ENCODE data around the gene GALNT14.

The GALNT14 gene

DNA sequence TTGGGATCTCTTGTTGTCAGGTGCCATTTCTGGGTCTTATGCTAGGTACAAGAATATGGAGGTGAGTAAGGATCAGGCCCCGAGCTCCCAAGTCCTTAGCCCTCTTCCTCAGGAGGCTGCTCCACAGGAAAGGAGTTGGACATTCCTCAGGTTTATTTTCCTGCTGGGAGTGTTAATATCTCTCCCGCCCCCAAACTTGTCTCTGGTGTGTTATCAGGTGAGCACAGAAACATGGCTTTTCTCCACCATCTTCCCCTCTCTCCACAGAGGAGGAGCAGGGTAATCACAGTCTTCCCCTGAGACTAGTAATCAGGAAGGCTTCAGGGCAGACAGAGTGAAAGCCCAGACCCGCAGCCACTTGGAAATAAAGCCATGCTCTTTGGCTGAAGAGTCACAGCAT, 257.7 kb downstream of the GALNT14 start:
- DNase-seq: no peak

DNA sequence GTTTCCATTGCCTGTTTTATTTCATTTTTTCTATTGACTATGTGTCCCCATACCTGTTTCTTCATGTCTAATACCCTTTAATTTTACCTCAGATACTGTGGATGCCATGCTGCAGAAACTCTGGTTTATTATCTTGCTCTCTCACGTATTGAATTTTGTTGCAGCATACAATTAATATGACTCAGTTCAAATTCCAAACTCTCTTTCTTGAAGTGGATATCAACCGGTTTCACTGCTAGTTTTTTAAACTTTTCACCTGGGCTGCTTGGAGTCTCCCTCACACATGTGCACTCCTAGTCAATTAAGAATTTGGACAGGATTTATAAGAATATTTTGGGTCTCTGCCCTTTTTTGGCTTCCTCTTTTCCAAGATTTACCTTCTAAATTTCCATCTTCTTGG, 260.4 kb downstream of the GALNT14 start:
- no peak for DNase-seq

DNA sequence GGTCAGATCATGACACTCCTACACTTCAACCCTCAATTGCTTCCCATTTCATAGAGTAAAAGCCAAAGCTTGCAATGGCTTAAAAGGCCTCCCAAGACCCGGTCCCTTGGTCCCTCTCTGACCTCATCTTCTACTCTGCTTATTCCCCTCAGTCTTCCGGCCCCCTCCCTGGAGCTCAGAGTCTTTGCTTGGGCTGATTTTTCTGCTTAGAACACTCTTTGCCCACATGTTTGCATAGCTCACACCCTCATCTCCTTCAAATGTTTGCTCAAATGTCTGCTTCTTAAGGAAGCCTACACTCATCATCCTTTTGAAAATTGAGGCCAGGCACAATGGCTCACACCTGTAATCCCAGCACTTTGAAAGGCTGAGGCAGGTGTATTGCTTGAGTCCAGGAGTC, 265.4 kb downstream of the GALNT14 start:
- peak; percentile 72 for DNase-seq

DNA sequence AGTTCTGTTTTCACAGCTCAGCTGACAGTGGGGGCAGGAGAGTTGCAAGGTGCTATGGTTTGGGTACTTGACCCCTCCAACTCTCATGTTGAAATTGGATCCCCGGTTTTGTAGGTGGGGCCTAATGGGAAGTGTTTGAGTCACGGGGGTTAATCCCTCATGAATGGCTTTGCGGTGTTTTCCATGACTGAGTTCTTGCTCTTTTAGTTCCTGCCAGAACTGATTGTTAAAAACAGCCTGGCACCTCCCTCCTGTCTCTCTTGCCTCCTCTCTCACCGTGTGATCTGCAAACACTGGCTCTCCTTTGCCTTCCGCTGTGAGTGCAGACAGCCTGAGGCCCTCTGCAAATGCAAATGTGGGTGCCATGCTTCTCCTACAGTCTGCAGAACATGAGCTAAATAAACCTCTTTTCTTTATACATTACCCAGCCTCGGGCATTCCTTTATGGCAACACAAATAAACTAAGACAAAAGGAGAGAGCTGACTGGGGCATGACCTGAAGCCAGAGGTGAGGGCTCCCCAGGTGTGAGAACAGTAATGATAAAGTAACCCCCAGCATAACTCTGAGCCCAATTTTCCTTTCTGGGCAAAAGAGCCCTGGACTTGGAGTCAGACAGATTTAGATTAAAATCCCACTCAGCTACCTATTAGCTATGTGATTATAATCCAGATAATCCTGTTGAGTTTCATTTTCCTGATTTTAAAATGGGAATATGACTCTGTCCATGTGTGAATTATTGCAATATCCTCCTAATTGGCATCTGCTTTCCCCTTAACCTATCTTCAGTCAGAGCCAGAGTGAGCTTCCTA, 266.1 kb downstream of the GALNT14 start:
- DNase-seq: peak; percentile 95

DNA sequence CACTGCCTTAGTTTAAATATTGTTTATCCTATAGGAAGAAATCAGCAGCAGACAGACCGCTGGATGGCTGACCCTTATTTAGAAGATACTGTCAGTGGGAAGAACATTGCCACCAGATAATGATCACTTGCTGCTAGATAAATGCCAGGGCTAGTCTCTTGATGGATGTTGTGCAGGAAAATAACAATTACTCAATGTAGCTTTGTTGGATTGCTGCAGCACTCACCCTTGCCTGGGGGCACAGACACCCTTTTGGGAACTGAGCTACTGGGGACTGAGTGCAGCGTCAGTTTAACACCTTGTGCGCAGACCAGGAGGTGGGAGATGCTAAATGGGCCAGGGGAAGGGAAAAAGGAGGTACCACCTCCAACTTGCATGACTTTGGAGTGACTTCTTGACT, 266.8 kb downstream of the GALNT14 start:
- no peak for DNase-seq

DNA sequence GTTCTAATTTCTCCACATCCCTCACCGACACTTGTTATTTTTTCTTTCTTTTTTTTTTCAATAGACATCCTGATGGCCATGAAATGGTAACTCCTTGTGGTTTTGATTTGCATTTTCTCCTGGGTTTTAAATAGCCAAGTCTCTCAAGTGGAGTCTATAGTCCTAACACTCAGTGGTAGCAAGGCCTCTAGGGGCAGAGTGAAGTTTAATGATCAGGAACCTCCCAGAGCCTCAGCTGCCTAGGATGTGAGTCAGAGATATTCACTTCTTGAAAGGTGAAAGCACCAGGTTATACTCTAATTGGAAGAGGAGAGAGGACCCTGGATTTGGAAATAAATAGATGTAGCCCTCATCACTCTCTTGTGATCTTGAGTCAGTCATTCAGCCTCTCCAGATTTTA, 268.3 kb downstream of the GALNT14 start:
- no peak for DNase-seq

DNA sequence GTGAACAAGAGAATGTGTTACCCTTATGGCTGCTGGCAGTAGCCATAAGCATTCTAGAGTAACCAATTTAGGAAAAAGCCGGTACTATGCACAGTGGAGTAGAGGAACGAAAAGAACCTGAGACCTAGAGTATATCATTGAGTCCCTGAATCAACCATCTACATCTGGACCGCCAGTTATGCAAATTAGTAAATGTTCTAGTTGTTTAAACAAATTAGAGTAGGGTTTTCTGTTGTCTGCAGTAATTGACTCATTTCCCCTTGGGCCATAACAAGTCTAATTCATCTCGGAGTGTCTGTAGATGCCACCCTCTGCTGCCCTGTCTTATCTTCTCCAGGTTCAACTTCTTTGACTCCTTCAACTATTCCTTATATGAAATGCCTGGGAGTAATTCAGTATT, 270.9 kb downstream of the GALNT14 start:
- no peak for DNase-seq

DNA sequence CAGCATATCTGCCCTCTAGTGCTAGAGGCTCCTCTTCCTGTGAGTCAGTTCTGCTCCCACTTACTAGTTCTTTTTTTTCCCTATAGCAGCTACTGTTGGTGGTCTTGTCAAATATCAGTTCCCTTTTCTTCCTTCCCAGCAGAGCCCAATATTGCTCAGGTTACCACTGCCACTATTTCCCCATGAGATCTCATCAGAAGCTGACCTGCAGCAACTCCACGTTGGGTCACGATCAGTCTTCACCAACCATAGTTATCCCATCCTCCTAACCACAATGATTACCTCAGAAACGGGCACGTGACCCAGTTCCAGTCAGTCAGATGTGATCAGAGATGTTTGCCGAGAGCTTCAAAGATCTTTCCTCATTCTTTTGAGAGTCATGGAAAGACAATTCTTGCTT, 271.3 kb downstream of the GALNT14 start:
- no peak for DNase-seq

DNA sequence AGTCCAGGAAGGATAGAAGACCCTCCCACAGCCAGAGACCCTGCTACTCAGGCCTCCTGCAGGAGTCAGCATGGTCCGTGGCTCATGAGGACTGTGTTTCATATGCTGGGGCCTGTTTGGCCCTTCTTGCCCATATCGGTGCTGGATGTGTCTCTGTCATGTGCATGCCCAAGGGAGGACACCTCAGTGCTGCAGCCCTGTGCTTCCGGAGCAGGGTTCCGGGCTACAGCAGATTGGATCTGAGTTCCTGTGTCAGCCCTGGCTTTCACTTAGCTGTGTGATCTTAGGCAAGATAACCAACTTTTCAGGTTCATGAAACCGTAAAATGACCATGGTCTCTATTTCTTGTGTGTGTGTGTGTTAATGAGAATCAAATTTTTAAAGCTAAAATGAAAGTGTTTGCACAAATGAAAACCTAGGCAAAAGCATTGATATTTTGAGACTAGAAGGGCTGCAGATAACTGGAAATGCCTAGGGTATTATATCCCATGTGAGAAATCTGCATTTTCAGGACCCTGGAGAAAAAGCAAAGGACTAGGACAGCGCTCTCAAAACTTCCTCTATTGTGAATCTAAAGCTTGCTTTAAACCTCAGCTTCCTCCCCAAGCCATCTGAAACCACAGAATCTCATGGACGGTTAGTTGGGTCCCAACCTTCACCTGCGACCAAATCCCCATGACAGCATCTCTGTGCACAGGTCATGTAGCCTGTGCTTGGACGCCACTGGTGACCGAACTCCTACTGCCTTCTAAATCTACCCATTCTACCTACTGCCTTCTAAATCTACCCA, 272.2 kb downstream of the GALNT14 start:
- DNase-seq: no peak

DNA sequence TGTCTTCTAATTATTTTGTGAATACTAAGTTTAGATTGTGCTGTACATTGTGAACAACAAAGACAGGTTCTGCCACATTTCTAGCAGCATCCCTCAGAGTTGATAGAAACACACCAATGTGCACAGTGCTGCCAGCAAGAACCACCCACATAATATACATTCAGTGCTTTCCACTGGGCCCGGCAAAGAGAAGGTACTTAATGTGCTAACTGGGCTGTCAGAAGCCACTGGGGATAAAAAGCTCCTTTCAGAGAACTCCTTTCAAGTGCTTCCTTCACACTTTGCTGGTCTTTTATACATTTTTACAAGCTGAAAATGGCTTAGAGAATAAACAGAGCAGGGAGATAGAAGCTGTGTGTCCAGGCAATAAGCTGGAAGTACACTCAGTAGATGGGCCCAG, 273.0 kb downstream of the GALNT14 start:
- no peak for DNase-seq

DNA sequence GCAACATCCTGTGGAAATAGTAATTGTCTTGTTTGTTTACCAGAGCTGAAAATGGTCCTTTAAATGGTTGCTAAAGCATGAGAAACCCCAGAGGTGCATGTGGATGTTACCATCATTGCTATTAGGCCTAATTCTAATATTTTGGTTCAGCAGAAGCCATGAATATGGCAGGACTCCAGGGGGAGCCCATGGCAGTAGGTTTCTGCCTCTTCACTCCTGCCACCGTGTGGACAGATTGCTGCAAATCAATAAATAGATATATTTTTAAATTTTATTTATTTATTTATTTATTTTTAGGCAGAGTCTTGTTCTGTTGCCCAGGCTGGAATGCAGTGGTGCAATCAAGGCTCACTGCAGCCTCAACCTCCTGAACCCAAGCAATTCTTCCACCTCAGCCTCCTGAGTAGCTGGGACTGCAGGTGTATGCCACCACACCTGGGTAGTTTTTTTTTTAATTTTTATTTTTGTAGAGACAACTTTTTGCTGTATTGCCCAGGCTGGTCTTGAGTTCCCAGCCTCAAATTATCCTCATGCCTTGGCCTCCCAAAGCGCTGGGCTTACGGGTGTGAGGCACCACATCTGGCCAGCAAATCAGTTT, 276.1 kb downstream of the GALNT14 start:
- peak; percentile 20 for DNase-seq

DNA sequence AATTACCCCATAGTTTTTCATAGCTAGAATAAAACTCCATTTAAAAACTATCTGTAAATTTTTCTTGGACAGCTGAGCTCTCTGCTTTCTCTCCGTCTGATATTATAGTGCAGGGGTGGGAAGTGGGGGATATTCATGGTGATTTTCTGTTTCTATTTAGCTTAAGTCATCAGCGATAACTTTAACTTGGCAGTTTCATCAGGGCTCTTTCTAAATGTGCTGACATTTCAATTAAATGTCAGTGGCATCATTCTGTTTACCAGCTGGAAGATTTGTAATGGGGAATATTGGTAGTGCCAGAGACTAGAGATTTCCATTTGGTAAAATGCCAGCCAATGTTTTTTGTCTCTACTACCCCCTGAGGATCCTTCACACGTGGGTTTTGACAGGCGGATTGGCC, 277.5 kb downstream of the GALNT14 start:
- no peak for DNase-seq

Measured in NCI-H2029 (cell line).